ENCODE data around the gene GM2A. TPM values are rescaled to one million over a fixed set of nuclear protein-coding genes. Genes with fewer than 3 reads are reported as not detected.

Gene GM2A
- total and polyA plus RNA-seq, 2 of the 8 experiments (the other 6 are each of a cell fraction or from before 2014, with no cell fraction given) = 18.5 to 32.2 TPM

- no peak overlapping the region for H3K14ac ChIP-seq (ENCODE audit: insufficient read length)
- ChIA-PET CTCF (ENCODE audit: partially characterized antibody) (interaction anchor here (0.6 to 1.6 kb wide), 10 partner anchors 15 to 796 kb away, joined by 3 to 8 read pairs (median 4); partner anchors contain the start of gene CCDC69), POLR2A (ENCODE audit: partially characterized antibody) (no interaction called here)
- no peaks in the 10 kb centered on the region for H3K23me2 ChIP-seq (ENCODE audit: low read depth, low read length)
- DNase-seq (ENCODE audit: low read depth in 1 of 2, low spot score in 2 of 2) (no peak), FAIRE-seq (no peak)
- no peaks in the 10 kb centered on the region for H3K9me3 ChIP-seq (ENCODE audit: insufficient read depth in 2 of 2, low read depth in 1 of 2, low read length in 1 of 2)
- H3K79me1 ChIP-seq (ENCODE audit: low read depth, low read length) = no peaks in the 10 kb centered on the region
- H4K20me1 ChIP-seq (replicated peaks in 1 of 2; ENCODE audit: control insufficient read depth in 1 of 2, insufficient read depth in 2 of 2, low read length in 2 of 2) = no peaks in the 10 kb centered on the region
- H2BK15ac ChIP-seq (ENCODE audit: low read length) = no peak overlapping the region
- H3K79me2 ChIP-seq (ENCODE audit: control insufficient read depth in 1 of 2, insufficient read depth in 2 of 2, low read length in 2 of 2) = no peaks in the 10 kb centered on the region
- WGBS, 2 experiments (ENCODE audit: extremely low coverage in 1 of 2, insufficient coverage in 1 of 2, insufficient read length in 1 of 2, insufficient replicate concordance in 2 of 2, low coverage in 1 of 2, low lambda C conversion rate in 2 of 2, missing lambda C conversion rate in 1 of 2) = 74% methylated on average over 2 of the region's 2 CpGs; no CpG with 5 or more reads in 1 of the 2 experiments
- no peaks in the 10 kb centered on the region for H3K36me3 ChIP-seq (ENCODE audit: control insufficient read depth in 2 of 4, insufficient read depth in 4 of 4, low read length in 3 of 4)
- no peak overlapping the region for H4K5ac ChIP-seq (ENCODE audit: insufficient read length, low read depth, low read length)
- H3K27ac ChIP-seq (ENCODE audit: low read depth, low read length) = no peak overlapping the region
- no peak overlapping the region for H4K8ac ChIP-seq (ENCODE audit: extremely low read depth, insufficient read depth, low read length)
- H3K56ac ChIP-seq (replicated peaks; ENCODE audit: insufficient read length, low read depth, low read length) = no peak overlapping the region
- no peak overlapping the region for H2AFZ ChIP-seq (ENCODE audit: low read length)
- H3K27me3 ChIP-seq (replicated peaks in 1 of 4; ENCODE audit: control insufficient read depth in 3 of 4, extremely low read depth in 1 of 4, insufficient read depth in 3 of 4, low read length in 3 of 4) = no peaks in the 10 kb centered on the region
- no peak overlapping the region for H3K4ac ChIP-seq (replicated peaks; ENCODE audit: insufficient read length, low read depth, low read length)
- H3K4me1 ChIP-seq (replicated peaks in 1 of 4; ENCODE audit: control insufficient read depth in 3 of 4, insufficient read depth in 4 of 4, low read length in 3 of 4) = no peaks in the 10 kb centered on the region
- H3K4me3 ChIP-seq (ENCODE audit: extremely low read depth in 1 of 4, insufficient read depth in 2 of 4, low read depth in 3 of 4, low read length in 4 of 4) = no peak overlapping the region
- no peak overlapping the region for H4K91ac ChIP-seq (replicated peaks; ENCODE audit: insufficient read length, low read length)
- H3K4me2 ChIP-seq (ENCODE audit: insufficient read depth in 1 of 2, low read depth in 2 of 2, low read length in 2 of 2) = no peak overlapping the region
- no peak overlapping the region for H3K9ac ChIP-seq (replicated peaks in 1 of 4; ENCODE audit: extremely low read depth in 1 of 4, low read depth in 3 of 4, low read length in 3 of 4)
- no peak overlapping the region for H2BK20ac ChIP-seq (ENCODE audit: low read length)
- H2BK120ac ChIP-seq (replicated peaks; ENCODE audit: low read depth, low read length) = no peak overlapping the region
- no peak overlapping the region for H2BK5ac ChIP-seq (ENCODE audit: low read depth, low read length)
- H3K18ac ChIP-seq (ENCODE audit: extremely low read depth, low read length) = no peak overlapping the region
- no peak overlapping the region for H2AK5ac ChIP-seq (ENCODE audit: low read depth, low read length)
- no peak overlapping the region for H3K23ac ChIP-seq (ENCODE audit: insufficient read length)
- no peak overlapping the region for H2BK12ac ChIP-seq (ENCODE audit: low read depth, low read length)
- no peak for TF ChIP-seq POLR2A (IDR thresholded peaks at IDR 0.05; ENCODE audit: control extremely low read depth in 1 of 2, low read depth in 2 of 2, low read length in 2 of 2)
- TF ChIP-seq SRF (IDR thresholded peaks at IDR 0.05; ENCODE audit: low read depth, low read length) = no peak
- TF ChIP-seq, protein P1, sequence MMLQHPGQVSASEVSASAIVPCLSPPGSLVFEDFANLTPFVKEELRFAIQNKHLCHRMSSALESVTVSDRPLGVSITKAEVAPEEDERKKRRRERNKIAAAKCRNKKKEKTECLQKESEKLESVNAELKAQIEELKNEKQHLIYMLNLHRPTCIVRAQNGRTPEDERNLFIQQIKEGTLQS (IDR thresholded peaks at IDR 0.05; ENCODE audit: insufficient read depth, low read depth, low read length) = no peak
- no peak for TF ChIP-seq CTBP2 (IDR thresholded peaks at IDR 0.05; ENCODE audit: borderline replicate concordance, insufficient read depth, insufficient read length, low read length)
- no peak for TF ChIP-seq CTCF (IDR thresholded peaks at IDR 0.05; ENCODE audit: control extremely low read depth in 1 of 3, insufficient read depth in 1 of 3, low read depth in 1 of 3, low read length in 3 of 3)
- no peak for TF ChIP-seq CHD2 (IDR thresholded peaks at IDR 0.05; ENCODE audit: low read length)
- TF ChIP-seq NANOG (IDR thresholded peaks at IDR 0.05; ENCODE audit: insufficient read depth, low read depth, low read length, poor library complexity, severe bottlenecking) = no peak
- TF ChIP-seq NRF1 (IDR thresholded peaks at IDR 0.05; ENCODE audit: low read depth, low read length) = no peak
- TF ChIP-seq GABPA (IDR thresholded peaks at IDR 0.05; ENCODE audit: borderline replicate concordance, insufficient read depth, low read length) = no peak
- no peak for TF ChIP-seq TAF1 (IDR thresholded peaks at IDR 0.05; ENCODE audit: low read depth, low read length)
- no peak for TF ChIP-seq EP300 (IDR thresholded peaks at IDR 0.05; ENCODE audit: borderline replicate concordance in 1 of 2, low read depth in 2 of 2, low read length in 2 of 2)
Measured at GRCh38 chr5:151313357-151313756, 60.4 kb downstream of the GM2A start.
